NCI-H187 treated with DMSO at 0.1 percent for 48 hours (cell line): Measurements from ENCODE around the gene WASHC1.
"Not testable (repeated sequence)": the region's sequence is repeated elsewhere in the genome, so short reads cannot be mapped to it uniquely, and the experiment has no call there.

Source experiments
- DNase-seq: peaks from one replicate; lab custom pipeline; 2025; lab: John Stamatoyannopoulos, UW

The WASHC1 gene, protein sequence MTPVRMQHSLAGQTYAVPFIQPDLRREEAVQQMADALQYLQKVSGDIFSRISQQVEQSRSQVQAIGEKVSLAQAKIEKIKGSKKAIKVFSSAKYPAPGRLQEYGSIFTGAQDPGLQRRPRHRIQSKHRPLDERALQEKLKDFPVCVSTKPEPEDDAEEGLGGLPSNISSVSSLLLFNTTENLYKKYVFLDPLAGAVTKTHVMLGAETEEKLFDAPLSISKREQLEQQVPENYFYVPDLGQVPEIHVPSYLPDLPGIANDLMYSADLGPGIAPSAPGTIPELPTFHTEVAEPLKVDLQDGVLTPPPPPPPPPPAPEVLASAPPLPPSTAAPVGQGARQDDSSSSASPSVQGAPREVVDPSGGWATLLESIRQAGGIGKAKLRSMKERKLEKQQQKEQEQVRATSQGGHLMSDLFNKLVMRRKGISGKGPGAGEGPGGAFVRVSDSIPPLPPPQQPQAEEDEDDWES

DNA sequence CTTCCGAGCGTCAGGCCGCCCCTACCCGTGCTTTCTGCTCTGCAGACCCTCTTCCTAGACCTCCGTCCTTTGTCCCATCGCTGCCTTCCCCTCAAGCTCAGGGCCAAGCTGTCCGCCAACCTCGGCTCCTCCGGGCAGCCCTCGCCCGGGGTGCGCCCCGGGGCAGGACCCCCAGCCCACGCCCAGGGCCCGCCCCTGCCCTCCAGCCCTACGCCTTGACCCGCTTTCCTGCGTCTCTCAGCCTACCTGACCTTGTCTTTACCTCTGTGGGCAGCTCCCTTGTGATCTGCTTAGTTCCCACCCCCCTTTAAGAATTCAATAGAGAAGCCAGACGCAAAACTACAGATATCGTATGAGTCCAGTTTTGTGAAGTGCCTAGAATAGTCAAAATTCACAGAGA, at the start of gene WASHC1:
WASHC1 (minus strand) TSS at position 101 of the 400 bp plus-strand sequence. CDS start 4,457 bp downstream, outside the sequence.
- not testable (repeated sequence) for DNase-seq

GRCh38 chr9:78333-78732, 49.1 kb upstream of the WASHC1 start:
- DNase-seq, result not testable (repeated sequence)

DNA sequence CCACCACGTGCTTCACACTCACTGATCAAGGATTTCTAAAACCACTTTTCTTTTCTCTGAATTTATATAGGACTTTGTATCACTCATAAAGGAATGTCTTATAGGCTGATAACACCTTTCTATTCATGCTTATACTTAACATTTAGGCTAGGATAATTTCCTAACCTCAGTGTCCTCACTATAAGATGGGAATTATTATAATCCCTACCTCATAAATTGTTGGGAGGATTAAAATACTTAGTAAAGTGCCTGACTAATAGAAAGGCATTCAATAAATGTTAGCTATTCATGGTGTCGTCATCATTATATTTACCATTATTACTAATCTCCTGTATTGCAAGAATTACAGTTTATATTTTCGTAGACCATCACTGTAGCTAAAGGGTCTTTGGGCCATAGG, 47.1 kb upstream of the WASHC1 start:
- not testable (repeated sequence) for DNase-seq

- not testable (repeated sequence) for DNase-seq
Observed at GRCh38 chr9:73900-74525, 44.8 kb upstream of the WASHC1 start.

GRCh38 chr9:73076-73899, 44.0 kb upstream of the WASHC1 start:
- not testable (repeated sequence) for DNase-seq

DNA sequence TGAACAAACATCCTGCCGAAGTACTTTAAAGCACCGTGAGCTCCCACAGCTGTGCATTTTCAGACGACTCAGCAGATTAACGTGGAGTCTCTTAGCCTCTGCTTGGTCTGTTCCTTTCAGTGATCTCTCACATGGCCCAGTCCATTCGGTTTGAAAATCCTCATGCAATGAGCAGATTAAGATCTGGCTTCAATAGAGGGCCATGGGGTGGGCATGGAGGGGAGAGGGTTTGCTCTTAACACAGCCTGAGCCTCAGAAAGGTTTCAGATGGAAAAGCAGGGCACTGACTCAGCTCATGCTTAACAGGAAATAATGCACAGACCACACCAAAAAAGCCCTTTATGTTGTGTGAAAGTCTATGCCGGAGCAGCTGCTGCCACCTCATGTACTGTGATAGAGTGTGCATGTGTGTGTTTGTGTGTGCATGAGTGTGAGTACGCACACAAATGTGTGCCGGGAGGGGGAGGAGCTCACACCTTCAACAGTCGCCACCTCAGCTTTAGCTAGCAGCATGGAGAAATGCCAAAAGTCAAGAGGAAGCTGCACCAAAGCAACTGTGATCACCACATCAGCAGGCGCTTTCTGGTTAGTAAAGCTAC, 33.9 kb upstream of the WASHC1 start:
- DNase-seq, result not testable (repeated sequence)

GRCh38 chr9:52678-53077, 23.4 kb upstream of the WASHC1 start:
- not testable (repeated sequence) for DNase-seq

GRCh38 chr9:48190-48842, 19.1 kb upstream of the WASHC1 start:
- not testable (repeated sequence) for DNase-seq

DNA sequence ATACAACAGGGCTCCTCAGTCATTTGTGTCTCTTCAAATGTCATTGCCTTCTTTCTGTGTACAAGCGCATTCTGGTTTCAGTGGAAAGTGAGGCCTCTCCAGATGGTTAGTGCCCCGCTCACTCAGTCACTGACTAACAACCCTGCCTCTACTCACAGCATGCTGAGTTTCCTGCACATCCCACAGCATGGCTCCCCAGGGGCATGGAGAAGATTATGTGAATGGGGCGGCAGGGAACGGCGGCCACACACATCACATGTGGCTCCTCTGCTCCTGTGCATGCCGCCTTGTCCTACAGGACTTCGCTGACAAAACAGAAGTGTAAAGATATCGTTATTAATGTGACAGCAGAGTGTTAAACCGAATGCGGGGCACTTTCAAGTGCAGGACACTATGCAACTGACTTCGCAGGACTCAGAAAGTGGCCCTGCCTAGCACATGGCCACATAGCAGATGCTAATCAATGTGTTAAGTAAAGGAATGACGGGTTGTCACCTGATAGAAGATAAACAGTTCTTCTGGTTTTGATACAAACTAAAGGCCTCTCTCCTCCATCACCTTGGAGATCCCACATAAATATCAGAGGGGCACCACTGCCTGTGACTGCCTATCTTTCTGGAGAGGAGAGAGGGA, 17.5 kb upstream of the WASHC1 start:
- not testable (repeated sequence) for DNase-seq

GRCh38 chr9:46164-46563, 16.9 kb upstream of the WASHC1 start:
- not testable (repeated sequence) for DNase-seq

DNA sequence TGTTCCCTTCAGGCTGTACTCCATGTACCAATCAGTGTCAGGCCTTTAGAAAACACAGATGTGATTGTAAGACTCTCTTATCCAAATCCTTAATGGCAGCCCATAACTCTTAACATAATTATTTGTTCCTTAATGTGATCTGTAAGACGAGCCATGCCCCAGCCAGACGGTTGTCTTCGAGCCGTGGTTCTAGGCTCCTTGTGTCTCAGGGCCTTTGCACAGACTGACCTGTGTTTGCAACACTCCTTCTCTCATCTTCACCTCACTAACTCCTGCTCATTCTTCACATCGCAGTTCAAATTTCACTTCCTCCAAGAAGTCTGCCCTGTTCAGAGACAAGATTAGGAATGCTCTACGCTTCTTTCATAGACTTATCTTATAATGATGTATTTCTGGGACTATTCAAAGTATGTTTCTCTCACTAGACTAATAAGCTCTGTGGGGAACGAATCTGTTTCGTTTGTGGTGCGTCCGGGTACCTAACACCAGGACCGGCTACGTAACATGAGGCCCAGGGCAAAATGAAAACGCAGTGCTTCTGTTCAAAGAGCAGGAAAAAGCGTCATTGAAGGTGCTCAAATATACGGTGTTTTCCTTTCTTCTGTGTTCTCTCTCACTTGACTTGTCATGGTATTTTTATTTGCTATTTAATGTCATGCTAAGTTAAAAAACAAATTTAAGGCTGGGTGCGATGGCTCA, 16.1 kb upstream of the WASHC1 start:
- not testable (repeated sequence) for DNase-seq

- DNase-seq, result not testable (repeated sequence)
Observed at GRCh38 chr9:44416-44815, 15.2 kb upstream of the WASHC1 start.

DNA sequence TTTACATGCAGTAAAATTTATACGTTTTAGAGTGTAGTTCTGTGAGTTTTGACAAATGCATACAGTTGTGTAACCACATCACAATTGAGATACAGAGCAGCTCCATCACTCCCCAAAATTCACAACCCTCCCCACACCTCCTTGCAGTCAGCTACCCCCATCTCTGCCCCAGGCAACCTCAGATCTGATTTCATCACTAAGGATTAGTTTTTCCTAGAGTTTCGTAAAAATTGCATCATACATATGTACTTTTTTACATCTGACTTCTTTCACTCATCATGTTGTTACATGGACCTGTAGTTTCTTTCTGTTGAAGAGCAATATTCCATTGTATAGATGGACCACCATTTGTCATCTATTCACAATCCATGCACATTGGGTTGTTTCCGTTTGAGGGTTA, 14.4 kb upstream of the WASHC1 start:
- DNase-seq, result not testable (repeated sequence)

DNA sequence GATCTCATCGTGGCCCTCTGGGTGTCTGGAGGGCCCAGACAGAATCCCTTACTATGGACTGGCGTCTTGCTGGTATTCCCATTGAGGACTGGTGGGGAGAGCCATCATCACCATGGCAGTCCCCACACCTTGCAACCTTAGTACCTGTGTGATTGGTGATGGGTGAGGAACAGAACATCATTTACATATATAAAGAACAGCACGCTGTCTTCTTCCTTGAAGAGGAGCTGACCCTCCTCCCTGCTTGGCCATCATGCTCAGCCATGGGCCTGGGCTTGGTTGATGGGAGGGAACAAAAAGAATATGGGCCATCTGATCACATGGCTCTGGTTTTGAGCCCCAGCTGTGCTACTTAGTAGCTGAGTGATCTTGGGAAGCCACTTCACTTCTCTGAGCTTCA, 13.9 kb upstream of the WASHC1 start:
- not testable (repeated sequence) for DNase-seq

DNA sequence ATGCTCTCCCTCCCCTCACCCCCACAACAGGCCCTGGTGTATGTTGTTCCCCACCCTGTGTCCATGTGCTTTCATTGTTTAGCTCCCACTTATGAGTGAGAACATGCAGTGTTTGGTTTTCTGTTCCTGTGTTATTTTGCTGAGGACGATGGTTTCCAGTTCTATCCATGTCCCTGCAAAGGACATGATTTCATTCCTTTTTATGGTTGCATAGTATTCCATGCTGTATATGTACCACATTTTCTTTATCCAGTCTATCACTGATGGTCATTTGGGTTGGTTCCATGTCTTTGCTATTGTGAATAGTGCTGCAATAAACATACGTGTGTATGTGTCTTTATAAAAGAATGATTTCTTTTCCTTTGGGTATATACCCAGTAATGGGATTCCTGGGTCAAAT, 12.6 kb upstream of the WASHC1 start:
- DNase-seq, result not testable (repeated sequence)

DNA sequence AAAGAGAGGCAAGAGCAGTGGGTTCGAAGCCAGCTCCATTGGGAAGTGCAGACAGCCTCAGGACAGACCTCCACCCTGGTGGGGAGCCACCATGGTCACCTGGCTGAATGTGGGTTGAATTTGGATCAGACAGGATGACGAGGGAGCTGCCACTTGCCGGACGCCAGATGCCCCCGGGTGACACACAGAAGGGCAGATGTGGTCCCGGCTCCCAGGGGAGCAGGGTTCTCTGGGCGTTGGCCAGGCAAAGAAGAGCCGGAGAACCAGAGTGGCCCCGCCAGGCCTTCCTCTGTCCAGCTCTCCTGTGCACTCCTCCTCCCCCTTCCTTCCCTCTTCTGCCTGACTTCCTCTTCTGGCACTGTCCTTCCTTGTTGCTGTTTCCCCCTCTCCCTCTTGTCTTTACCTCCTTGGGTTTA, 12.0 kb upstream of the WASHC1 start:
- DNase-seq, result not testable (repeated sequence)

DNA sequence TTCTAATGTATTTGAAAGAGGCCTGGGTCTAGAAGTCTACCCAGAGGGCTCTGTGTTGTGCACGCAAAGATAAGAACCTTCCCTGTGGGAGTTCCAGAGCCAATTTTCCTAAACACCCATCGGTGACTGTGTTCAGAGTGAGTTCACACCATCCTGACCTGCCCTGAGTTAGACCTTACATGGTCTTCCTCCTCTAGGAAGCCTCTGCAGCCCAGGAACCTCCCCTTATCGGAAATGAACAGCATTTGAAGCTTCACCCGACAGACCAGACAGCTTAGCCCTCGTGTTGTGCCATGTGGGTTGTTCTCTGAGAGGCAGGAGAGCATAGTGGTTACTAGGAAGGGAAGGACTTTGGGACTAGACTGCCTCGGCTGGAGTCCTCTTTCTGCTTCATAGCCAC, 3.1 kb upstream of the WASHC1 start:
- not testable (repeated sequence) for DNase-seq

DNA sequence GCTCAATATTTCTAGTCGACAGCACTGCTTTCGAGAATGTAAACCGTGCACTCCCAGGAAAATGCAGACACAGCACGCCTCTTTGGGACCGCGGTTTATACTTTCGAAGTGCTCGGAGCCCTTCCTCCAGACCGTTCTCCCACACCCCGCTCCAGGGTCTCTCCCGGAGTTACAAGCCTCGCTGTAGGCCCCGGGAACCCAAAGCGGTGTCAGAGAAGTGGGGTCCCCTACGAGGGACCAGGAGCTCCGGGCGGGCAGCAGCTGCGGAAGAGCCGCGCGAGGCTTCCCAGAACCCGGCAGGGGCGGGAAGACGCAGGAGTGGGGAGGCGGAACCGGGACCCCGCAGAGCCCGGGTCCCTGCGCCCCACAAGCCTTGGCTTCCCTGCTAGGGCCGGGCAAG, 481 bp downstream of the WASHC1 start:
- not testable (repeated sequence) for DNase-seq

GRCh38 chr9:21621-22020, 7.6 kb downstream of the WASHC1 start:
- DNase-seq, result not testable (repeated sequence)

- not testable (repeated sequence) for DNase-seq
Observed at GRCh38 chr9:16875-17274, 12.4 kb downstream of the WASHC1 start.
